ENCODE data around the gene KLRB1. TPM values are rescaled to one million over a fixed set of nuclear protein-coding genes. Genes with fewer than 3 reads are reported as not detected.
"Not testable (repeated sequence)": the region's sequence is repeated elsewhere in the genome, so short reads cannot be mapped to it uniquely, and the experiment has no call there.

The KLRB1 gene
- total and polyA plus RNA-seq, 7 experiments from 2014 or later = 0.43 to 33.7 (median 2.1) TPM

DNA sequence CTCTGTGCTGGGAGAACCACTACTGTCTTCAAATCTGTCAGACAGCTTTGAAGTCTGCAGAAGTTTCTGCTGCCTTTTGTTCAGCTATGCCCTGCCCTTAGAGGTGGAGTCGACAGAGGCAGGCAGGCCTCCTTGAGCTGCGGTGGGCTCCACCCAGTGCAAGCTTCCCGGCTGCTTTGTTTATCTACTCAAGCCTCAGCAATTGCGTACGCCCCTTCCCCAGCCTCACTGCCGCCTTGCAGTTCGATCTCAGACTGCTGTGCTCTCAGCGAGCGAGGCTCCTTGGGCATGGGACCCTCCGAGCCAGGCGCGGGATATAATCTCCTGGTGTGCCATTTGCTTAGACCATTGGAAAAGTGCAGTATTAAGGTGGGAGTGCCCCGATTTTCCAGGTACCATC lies 25.1 kb upstream of the KLRB1 start:
- ATAC-seq (no peak), DNase-seq (peak in 5 of 9 donors; percentile 31 to 62 (median 41))
- ChIA-PET POLR2A (interaction anchor here (1.1 to 5.7 kb wide), 6 partner anchors 17 to 110 kb away, joined by 3 to 119 read pairs (median 25); partner anchors contain the start of gene CLEC2D), CTCF (interaction anchor here (0.7 to 6.2 kb wide), 14 partner anchors 8 to 164 kb away, joined by 3 to 89 read pairs (median 4); partner anchors contain the start of gene CLEC2D)
- Histone ChIP-seq H3K27ac (ENCODE audit: low read depth, low read length) (no peak overlapping the region), H3K4me3 (ENCODE audit: low read length) (no peak overlapping the region), H3K9me3 (ENCODE audit: control insufficient read depth in 2 of 3, low read length in 3 of 3) (no peaks in the 10 kb centered on the region), H3K36me3 (ENCODE audit: control insufficient read depth in 2 of 3, insufficient read depth in 3 of 3, low read length in 3 of 3) (no peaks in the 10 kb centered on the region), H3K27me3 (ENCODE audit: control insufficient read depth in 2 of 2, insufficient read depth in 2 of 2, low read length in 2 of 2) (no peaks in the 10 kb centered on the region), H3K4me1 (ENCODE audit: control insufficient read depth in 2 of 2, insufficient read depth in 2 of 2, low read length in 2 of 2) (peaks cover 14 to 33% of the 10 kb centered on the region in 2 donors)
- Mint-ChIP-seq H3K36me3 (peaks cover 0 to 57% (median 6%) of the 10 kb centered on the region in 5 donors), H3K27me3 (peaks cover 0 to 20% (median 0%) of the 10 kb centered on the region in 5 donors), H3K27ac (peak overlapping the region in 5 of 9 donors; percentile 38 to 95 (median 79)), H3K4me1 (peaks cover 25 to 67% (median 54%) of the 10 kb centered on the region in 7 donors), H3K4me3 (peak overlapping the region in 4 of 10 donors; percentile 11 to 25 (median 14)), H3K9me3 (peaks cover 0 to 9% (median 0%) of the 10 kb centered on the region in 11 donors)
- intact Hi-C loops (cut with micrococcal nuclease) = loop anchor here (5.0 to 10.0 kb wide), 3 partner anchors 295 to 512 kb away; no protein-coding TSS in a partner anchor

DNA sequence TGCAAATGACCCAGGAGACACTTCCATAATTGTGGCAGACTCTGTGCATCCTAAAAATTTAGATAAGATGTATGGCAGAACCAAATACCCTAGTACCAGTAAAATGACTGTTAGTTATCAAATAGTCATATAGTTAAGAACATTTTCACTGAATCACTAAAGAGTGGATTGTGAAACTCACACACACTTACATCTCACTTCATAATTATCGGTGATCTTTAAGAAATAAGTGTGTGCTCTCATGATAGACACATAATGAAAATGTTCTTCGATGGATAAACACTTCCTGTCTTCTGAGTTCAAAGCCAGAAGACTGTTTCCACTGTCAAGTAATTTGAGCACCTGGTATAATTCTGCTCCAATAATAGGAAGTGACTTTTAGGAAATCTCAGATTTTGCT lies 19.1 kb upstream of the KLRB1 start:
- peaks cover 0 to 4% of the 10 kb centered on the region in 2 donors for H3K4me1 ChIP-seq (ENCODE audit: control insufficient read depth in 2 of 2, insufficient read depth in 2 of 2, low read length in 2 of 2)
- Mint-ChIP-seq H3K4me3 (no peak overlapping the region), H3K36me3 (peaks cover 11 to 57% (median 33%) of the 10 kb centered on the region in 5 donors), H3K27ac (no peak overlapping the region), H3K9me3 (peaks cover 0 to 28% (median 16%) of the 10 kb centered on the region in 11 donors), H3K4me1 (peaks cover 3 to 26% (median 9%) of the 10 kb centered on the region in 7 donors), H3K27me3 (peaks cover 0 to 27% (median 0%) of the 10 kb centered on the region in 5 donors)
- no peak overlapping the region for H3K27ac ChIP-seq (ENCODE audit: low read depth, low read length)
- H3K27me3 ChIP-seq (ENCODE audit: control insufficient read depth in 2 of 2, insufficient read depth in 2 of 2, low read length in 2 of 2) = no peaks in the 10 kb centered on the region
- no peaks in the 10 kb centered on the region for H3K9me3 ChIP-seq (ENCODE audit: control insufficient read depth in 2 of 3, low read length in 3 of 3)
- POLR2A ChIA-PET = interaction anchor here (0.6 to 0.7 kb wide), 2 partner anchors 132 to 562 kb away, joined by 3 to 5 read pairs; no protein-coding TSS in a partner anchor
- H3K36me3 ChIP-seq (ENCODE audit: control insufficient read depth in 2 of 3, insufficient read depth in 3 of 3, low read length in 3 of 3) = no peaks in the 10 kb centered on the region
- no peak overlapping the region for H3K4me3 ChIP-seq (ENCODE audit: low read length)
- CTCF ChIA-PET = interaction anchor here (0.6 kb wide), 1 partner anchor 56 kb away, joined by 3 read pairs; no protein-coding TSS in a partner anchor
- intact Hi-C loops (cut with micrococcal nuclease) = loop anchor here in 1 of 2 donors (1.0 kb wide), 1 partner anchor 10 kb away; no protein-coding TSS in a partner anchor
- no peak for DNase-seq
- no peak for ATAC-seq

DNA sequence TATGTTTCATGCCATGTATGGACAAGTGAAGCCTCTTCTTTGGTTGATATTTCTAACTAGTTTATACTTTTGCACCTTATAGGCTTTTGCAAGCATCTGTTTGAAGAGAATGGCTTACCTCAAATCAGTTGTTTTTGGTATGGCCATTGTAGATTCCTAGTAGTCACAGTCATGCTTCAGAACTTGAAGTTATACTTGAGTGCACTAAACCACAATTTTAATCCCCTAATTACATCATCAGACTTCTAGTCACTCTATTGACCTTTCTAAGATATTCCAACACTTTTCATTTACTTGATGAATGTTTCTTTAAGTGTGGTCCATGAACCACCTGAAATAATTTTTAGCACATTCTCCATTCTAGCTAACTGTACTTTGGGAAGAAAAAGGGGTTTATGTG lies 18.6 kb upstream of the KLRB1 start:
- peaks cover 11 to 53% (median 37%) of the 10 kb centered on the region in 5 donors for H3K36me3 Mint-ChIP-seq

DNA sequence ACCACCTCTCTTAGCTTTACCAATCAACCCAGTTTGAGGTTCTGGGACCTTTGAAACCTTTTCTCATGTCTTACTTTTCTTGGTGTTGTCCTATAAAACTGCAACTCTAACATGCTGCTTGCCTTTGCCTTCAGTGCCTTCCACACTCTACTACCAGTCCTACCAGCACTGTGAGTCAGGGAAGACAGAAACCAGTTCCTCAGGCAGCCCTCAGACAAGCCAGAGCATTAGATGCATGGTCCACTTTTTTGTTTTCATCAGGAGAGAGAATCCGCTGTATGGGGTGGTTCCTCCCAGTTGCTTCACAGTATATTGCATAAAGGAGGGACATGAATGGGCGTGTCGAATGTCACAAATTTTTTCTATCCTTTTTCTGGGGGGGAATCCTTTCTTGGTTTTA lies 17.3 kb upstream of the KLRB1 start:
- H3K9me3 ChIP-seq (ENCODE audit: control insufficient read depth in 2 of 3, low read length in 3 of 3) = no peaks in the 10 kb centered on the region
- Mint-ChIP-seq H3K27ac (no peak overlapping the region), H3K36me3 (peaks cover 13 to 45% (median 34%) of the 10 kb centered on the region in 5 donors), H3K4me3 (no peak overlapping the region), H3K9me3 (peaks cover 0 to 29% (median 16%) of the 10 kb centered on the region in 11 donors), H3K27me3 (peaks cover 0 to 11% (median 0%) of the 10 kb centered on the region in 5 donors), H3K4me1 (peaks cover 0 to 22% (median 12%) of the 10 kb centered on the region in 7 donors)
- CTCF ChIA-PET = interaction anchor here (0.6 to 2.3 kb wide), 3 partner anchors 8 to 90 kb away, joined by 3 to 8 read pairs (median 4); no protein-coding TSS in a partner anchor
- H3K27me3 ChIP-seq (ENCODE audit: control insufficient read depth in 2 of 2, insufficient read depth in 2 of 2, low read length in 2 of 2) = no peaks in the 10 kb centered on the region
- POLR2A ChIA-PET = interaction anchor here (0.7 kb wide), 1 partner anchor 77 kb away, joined by 3 read pairs; no protein-coding TSS in a partner anchor
- peaks cover 0 to 4% of the 10 kb centered on the region in 2 donors for H3K4me1 ChIP-seq (ENCODE audit: control insufficient read depth in 2 of 2, insufficient read depth in 2 of 2, low read length in 2 of 2)
- intact Hi-C loops (cut with micrococcal nuclease) = no loop called here
- ATAC-seq (no peak), DNase-seq (no peak)
- H3K36me3 ChIP-seq (ENCODE audit: control insufficient read depth in 2 of 3, insufficient read depth in 3 of 3, low read length in 3 of 3) = no peaks in the 10 kb centered on the region
- no peak overlapping the region for H3K27ac ChIP-seq (ENCODE audit: low read depth, low read length)
- no peak overlapping the region for H3K4me3 ChIP-seq (ENCODE audit: low read length)

More for the DNA sequence above, 18.6 kb upstream of the KLRB1 start:
- Histone ChIP-seq H3K9me3 (ENCODE audit: control insufficient read depth in 2 of 3, low read length in 3 of 3) (no peaks in the 10 kb centered on the region), H3K4me1 (ENCODE audit: control insufficient read depth in 2 of 2, insufficient read depth in 2 of 2, low read length in 2 of 2) (peaks cover 0 to 4% of the 10 kb centered on the region in 2 donors), H3K27me3 (ENCODE audit: control insufficient read depth in 2 of 2, insufficient read depth in 2 of 2, low read length in 2 of 2) (no peaks in the 10 kb centered on the region), H3K4me3 (ENCODE audit: low read length) (no peak overlapping the region), H3K36me3 (ENCODE audit: control insufficient read depth in 2 of 3, insufficient read depth in 3 of 3, low read length in 3 of 3) (no peaks in the 10 kb centered on the region), H3K27ac (ENCODE audit: low read depth, low read length) (no peak overlapping the region)
- Mint-ChIP-seq H3K27me3 (peaks cover 0 to 23% (median 0%) of the 10 kb centered on the region in 5 donors), H3K4me3 (no peak overlapping the region), H3K27ac (no peak overlapping the region), H3K4me1 (peaks cover 3 to 22% (median 9%) of the 10 kb centered on the region in 7 donors), H3K9me3 (peaks cover 0 to 29% (median 16%) of the 10 kb centered on the region in 11 donors)
- DNase-seq (no peak), ATAC-seq (no peak)
- ChIA-PET CTCF (interaction anchor here (0.6 kb wide), 1 partner anchor 57 kb away, joined by 3 read pairs; no protein-coding TSS in a partner anchor), POLR2A (interaction anchor here (0.8 to 0.9 kb wide), 2 partner anchors 22 to 92 kb away, joined by 3 read pairs; no protein-coding TSS in a partner anchor)
- intact Hi-C loops (cut with micrococcal nuclease) = loop anchor here in 1 of 2 donors (1.0 kb wide), 1 partner anchor 9 kb away; no protein-coding TSS in a partner anchor

DNA sequence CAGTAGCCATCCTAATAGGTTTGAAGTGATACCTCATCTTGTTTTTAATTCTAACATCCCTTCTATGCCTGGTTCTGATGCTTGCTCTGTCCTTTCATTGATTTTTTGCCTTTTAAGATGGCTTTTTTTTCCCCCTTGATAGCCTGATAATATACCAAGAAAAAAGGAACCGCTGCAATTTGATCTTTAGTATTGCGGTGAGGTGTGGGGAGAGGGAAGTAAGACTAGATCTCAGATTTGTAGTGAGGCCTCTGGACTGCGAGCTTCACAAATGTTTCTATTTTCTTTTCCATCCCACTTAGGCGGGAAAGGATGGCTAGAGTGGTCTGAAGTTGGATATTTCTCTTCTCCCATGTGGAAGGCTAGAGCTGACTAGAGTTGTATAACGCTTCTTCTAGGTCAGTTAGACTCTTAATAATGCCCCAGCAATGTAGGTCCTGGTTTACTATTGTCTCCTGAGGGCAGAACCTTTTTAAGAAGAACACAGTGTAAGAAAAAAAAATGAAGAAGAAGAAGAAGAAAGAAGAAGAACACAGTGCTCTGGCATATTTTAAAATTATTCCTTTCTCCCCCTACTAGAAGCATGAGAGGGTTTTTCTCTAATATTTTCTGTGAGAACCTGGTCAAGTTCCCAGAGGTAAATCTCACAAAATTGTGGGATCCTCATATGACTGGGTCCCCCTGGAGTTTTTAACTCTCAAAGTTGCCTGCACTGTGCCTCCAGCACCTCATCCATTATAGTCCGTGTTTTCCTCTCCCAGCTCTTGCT lies 11.9 kb upstream of the KLRB1 start:
- peaks cover 8 to 28% of the 10 kb centered on the region in 2 donors for H3K4me1 ChIP-seq (ENCODE audit: control insufficient read depth in 2 of 2, insufficient read depth in 2 of 2, low read length in 2 of 2)
- no peak overlapping the region for H3K4me3 ChIP-seq (ENCODE audit: low read length)
- Mint-ChIP-seq H3K27ac (peak overlapping the region in 6 of 9 donors; percentile 4 to 81 (median 52)), H3K4me1 (peaks cover 14 to 51% (median 46%) of the 10 kb centered on the region in 7 donors), H3K27me3 (peaks cover 0 to 6% (median 0%) of the 10 kb centered on the region in 5 donors), H3K4me3 (no peak overlapping the region), H3K36me3 (peaks cover 13 to 45% (median 30%) of the 10 kb centered on the region in 5 donors), H3K9me3 (peaks cover 3 to 24% (median 8%) of the 10 kb centered on the region in 11 donors)
- H3K9me3 ChIP-seq (ENCODE audit: control insufficient read depth in 2 of 3, low read length in 3 of 3) = no peaks in the 10 kb centered on the region
- H3K27ac ChIP-seq (ENCODE audit: low read depth, low read length) = no peak overlapping the region
- H3K27me3 ChIP-seq (ENCODE audit: control insufficient read depth in 2 of 2, insufficient read depth in 2 of 2, low read length in 2 of 2) = no peaks in the 10 kb centered on the region
- ATAC-seq = no peak
- ChIA-PET POLR2A (no interaction called here), CTCF (no interaction called here)
- H3K36me3 ChIP-seq (ENCODE audit: control insufficient read depth in 2 of 3, insufficient read depth in 3 of 3, low read length in 3 of 3) = no peaks in the 10 kb centered on the region
- intact Hi-C loops (cut with micrococcal nuclease) = loop anchor here (5.0 to 10.0 kb wide), 2 partner anchors 155 to 178 kb away; no protein-coding TSS in a partner anchor
- no peak for DNase-seq

DNA sequence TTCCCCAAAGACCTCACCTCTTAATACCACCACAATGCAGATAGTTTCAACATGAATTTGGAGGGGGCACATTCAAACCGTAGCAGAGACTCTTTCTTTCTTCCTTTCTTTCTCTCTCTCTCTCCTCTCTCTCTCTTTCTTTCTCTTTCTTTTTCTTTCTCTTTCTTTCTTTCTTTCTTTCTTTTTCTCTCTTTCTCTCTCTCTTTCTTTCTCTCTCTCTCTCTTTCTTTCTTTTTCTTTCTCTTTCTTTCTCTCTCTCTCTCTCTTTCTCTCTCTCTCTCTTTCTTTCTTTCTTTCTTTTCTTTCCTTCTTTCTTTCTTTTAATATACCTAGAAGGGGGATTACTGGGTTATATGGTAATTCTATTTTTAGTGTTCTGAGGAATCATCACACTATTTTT lies 11.2 kb upstream of the KLRB1 start:
- peaks cover 0 to 17% (median 3%) of the 10 kb centered on the region in 11 donors for H3K9me3 Mint-ChIP-seq
- ATAC-seq; DNase-seq; H3K27me3 Mint-ChIP-seq; H3K27me3 ChIP-seq (ENCODE audit: control insufficient read depth in 2 of 2, insufficient read depth in 2 of 2, low read length in 2 of 2); CTCF ChIA-PET; H3K36me3 ChIP-seq (ENCODE audit: control insufficient read depth in 2 of 3, insufficient read depth in 3 of 3, low read length in 3 of 3); H3K4me3 ChIP-seq (ENCODE audit: low read length); H3K27ac ChIP-seq (ENCODE audit: low read depth, low read length); POLR2A ChIA-PET; H3K4me3 Mint-ChIP-seq; H3K9me3 ChIP-seq (ENCODE audit: control insufficient read depth in 2 of 3, low read length in 3 of 3): not testable (repeated sequence)
- peaks cover 14 to 58% (median 50%) of the 10 kb centered on the region in 7 donors for H3K4me1 Mint-ChIP-seq
- intact Hi-C loops (cut with micrococcal nuclease) = loop anchor here (5.0 to 10.0 kb wide), 2 partner anchors 154 to 178 kb away; no protein-coding TSS in a partner anchor
- H3K27ac Mint-ChIP-seq = peak overlapping the region in 4 of 9 donors; percentile 4 to 67 (median 40)
- peaks cover 8 to 28% of the 10 kb centered on the region in 2 donors for H3K4me1 ChIP-seq (ENCODE audit: control insufficient read depth in 2 of 2, insufficient read depth in 2 of 2, low read length in 2 of 2)
- peaks cover 7 to 38% (median 23%) of the 10 kb centered on the region in 5 donors for H3K36me3 Mint-ChIP-seq

Data from naive thymus-derived CD4-positive, alpha-beta T cell (primary cell).